Activated T-helper 9 cell treated with anti-CD3 and anti-CD28 coated beads, Interleukin-2, amount 50 U/mL, for 16 hours (primary cell): Measurements from ENCODE around the gene ARHGAP33.
"Not testable (repeated sequence)": the region's sequence is repeated elsewhere in the genome, so short reads cannot be mapped to it uniquely, and the experiment has no call there.

Source experiments
- DNase-seq: peaks from one replicate; pipeline ENCODE4 v3.0.0-alpha.2; 2020; ENCODE audit warnings: low read depth

The ARHGAP33 gene

GRCh38 chr19:35780717-35781116, 5.4 kb downstream of the ARHGAP33 start:
- DNase-seq: no peak

GRCh38 chr19:35781650-35782049, 6.3 kb downstream of the ARHGAP33 start:
- no peak for DNase-seq

DNA sequence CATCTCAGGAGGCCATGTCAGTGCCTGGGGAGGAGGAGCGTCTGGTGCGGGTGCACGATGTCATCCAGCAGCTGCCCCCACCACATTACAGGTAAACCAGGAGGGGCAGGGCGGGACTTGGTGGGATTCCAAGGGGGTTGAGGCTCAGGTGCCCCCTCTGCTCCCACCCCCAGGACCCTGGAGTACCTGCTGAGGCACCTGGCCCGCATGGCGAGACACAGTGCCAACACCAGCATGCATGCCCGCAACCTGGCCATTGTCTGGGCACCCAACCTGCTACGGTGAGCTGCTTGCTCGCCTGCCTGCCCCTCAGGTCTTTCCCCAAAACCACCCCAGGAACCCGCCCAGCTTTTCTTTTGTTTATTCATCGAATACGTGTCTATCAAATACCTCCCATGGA, 7.2 kb downstream of the ARHGAP33 start:
- no peak for DNase-seq

- no peak for DNase-seq
Observed at GRCh38 chr19:35783469-35784434, 8.4 kb downstream of the ARHGAP33 start.

DNA sequence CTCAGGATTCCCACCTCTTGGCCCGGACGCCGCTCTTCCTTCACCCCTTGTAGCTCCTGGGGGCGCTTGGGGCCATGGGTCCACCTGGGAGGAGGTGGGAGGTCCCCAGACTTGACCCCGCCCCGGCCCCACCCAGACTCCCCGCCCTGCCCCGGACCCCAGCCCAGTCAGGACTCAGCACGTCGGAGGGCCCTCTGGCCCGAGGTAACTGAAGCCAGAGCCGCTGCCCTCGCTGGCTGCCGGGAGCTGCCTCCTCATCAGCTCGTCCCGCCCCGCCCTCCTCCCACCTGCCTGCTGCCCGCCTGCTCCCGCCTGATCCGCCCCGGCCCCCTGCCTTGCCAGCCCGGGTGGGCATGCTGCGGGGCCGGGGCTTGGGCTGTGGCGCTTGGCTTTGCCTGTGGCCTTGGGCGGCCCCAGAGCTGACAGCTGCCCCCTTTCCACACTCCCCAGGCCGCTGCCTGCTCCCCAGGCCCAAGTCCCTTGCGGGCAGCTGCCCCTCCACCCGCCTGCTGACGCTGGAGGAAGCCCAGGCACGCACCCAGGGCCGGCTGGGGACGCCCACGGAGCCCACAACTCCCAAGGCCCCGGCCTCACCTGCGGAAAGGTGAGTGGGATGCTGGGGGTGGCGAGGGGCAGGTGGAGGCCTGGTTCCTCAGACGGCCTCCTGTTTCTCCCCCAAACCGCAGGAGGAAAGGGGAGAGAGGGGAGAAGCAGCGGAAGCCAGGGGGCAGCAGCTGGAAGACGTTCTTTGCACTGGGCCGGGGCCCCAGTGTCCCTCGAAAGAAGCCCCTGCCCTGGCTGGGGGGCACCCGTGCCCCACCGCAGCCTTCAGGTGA, 9.4 kb downstream of the ARHGAP33 start:
- DNase-seq: no peak

- DNase-seq: no peak
Observed at GRCh38 chr19:35785339-35785627, 9.9 kb downstream of the ARHGAP33 start.

DNA sequence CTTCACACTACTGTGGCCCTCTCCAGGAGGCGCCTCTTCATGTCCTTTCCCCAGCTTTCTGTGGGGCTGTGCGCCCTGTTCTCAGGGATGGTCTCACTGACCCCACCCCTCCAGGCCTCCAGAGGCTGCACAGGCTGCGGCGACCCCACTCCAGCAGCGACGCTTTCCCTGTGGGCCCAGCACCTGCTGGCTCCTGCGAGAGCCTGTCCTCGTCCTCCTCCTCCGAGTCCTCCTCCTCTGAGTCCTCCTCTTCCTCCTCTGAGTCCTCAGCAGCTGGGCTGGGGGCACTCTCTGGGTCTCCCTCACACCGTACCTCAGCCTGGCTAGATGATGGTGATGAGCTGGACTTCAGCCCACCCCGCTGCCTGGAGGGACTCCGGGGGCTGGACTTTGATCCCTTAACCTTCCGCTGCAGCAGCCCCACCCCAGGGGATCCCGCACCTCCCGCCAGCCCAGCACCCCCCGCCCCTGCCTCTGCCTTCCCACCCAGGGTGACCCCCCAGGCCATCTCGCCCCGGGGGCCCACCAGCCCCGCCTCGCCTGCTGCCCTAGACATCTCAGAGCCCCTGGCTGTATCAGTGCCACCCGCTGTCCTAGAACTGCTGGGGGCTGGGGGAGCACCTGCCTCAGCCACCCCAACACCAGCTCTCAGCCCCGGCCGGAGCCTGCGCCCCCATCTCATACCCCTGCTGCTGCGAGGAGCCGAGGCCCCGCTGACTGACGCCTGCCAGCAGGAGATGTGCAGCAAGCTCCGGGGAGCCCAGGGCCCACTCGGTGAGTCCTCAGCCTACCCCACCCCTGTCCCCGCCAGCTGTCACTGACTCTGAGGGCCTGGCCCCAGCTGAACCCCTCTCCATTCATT, 11.2 kb downstream of the ARHGAP33 start:
- DNase-seq: no peak

GRCh38 chr19:35787227-35787799, 11.9 kb downstream of the ARHGAP33 start:
- no peak for DNase-seq

DNA sequence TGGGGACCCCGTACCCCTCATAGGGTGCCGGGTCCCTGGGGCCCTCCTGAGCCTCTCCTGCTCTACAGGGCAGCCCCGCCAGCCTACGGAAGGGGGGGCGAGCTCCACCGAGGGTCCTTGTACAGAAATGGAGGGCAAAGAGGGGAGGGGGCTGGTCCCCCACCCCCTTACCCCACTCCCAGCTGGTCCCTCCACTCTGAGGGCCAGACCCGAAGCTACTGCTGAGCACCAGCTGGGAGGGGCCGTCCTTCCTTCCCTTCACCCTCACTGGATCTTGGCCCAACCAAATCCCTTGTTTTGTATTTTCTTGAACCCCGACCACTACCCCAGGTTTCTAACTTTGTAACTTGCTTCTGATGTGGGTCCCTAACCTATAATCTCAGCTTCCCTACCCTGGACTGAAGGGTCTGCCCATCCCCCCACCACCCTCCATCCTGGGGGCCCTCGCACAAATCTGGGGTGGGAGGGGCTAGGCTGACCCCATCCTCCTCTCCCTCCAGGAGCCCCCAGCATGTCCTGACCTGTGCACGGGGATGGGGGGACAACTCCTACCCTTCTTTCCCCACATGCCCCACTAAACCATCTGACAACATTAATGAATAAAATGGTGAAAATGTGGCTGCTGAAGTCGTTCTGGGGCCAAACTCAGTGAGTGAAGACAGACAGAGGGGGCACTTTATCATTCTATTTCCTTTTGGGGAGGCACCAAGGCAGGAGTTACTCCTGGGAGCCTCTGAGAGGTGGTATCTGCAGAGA, 13.0 kb downstream of the ARHGAP33 start:
- DNase-seq: no peak

DNA sequence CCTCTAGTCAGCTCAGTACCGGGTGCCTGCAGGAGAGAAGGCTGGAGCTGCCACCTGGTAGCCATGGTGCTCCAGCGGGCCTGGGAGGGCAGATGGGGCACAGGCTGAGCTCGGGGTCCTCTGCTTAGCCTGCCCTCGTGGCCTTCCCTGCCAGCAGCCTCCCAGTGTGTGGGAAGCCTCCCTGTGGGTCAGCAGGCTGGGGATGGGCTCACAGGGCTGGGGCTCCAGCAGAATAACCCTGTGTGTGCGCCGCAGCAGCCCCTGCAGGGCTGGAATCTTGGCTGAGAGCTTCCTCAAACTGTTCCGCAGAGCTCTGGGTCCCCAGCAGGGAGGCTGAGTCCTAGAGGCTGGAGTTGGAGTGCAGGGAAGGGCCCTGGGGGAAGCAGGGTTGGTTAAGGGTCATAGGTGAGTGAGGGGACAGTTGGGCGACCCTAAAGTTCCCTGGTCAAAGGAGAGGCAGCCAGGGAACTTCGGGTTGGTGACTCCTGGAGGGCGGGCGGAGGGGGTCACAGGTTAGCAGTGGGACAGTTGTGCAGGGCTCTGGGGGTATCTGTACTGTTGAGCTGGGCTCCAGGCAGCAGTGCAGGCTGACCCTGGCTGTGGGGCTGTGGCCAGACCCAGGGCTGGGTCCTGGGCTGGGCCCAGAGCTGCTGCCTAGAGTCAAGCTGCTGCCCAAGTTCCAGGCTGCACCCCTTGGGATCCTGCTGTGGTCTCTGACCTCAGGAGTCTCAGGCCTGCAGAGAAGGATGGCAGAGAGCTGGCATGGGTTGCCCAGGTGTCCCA, 14.0 kb downstream of the ARHGAP33 start:
- no peak for DNase-seq

GRCh38 chr19:35789978-35790944, 14.9 kb downstream of the ARHGAP33 start:
- DNase-seq: no peak

- DNase-seq: no peak
Observed at GRCh38 chr19:35790981-35791813, 15.8 kb downstream of the ARHGAP33 start.

- DNase-seq: no peak
Observed at GRCh38 chr19:35791814-35792279, 16.5 kb downstream of the ARHGAP33 start.

DNA sequence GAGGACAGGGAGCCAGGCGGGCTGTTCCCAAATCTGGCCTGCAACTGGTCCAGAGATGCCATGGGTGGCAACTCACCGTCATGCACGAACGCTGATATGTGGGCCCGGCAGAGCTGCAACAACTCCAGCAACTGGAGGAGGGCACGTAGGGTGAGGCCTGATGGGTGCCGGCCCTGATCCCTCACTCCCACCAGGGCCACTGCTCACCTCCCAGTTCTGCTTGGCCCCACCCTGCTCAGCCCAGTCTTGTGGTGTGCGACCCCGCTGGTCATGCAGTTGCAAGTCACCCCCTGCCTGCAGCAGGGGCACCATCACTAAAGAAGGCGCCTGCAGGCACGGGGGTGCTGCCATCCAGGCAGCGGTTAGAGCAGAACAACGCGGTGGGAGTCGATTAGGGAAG, 16.9 kb downstream of the ARHGAP33 start:
- DNase-seq: no peak

DNA sequence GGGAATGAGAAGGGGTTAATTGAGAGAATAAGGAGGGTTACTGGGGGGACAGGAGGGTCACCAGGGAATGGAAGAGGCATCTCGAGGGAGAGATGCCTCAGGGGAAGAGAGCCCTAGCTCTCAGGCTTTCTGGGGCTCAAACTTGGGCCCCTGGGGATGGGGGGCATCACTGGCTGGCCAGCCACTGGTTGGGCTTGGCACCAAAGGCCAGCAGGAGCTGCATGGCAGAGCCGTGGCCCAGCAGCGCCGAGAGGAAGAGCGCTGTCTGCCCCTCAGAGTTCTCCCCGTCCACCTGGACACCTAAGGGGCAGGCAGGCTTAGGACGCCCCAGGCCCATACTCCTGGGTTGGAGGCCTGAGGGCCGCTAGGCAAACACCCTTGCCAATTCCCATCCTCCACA, 17.5 kb downstream of the ARHGAP33 start:
- no peak for DNase-seq

DNA sequence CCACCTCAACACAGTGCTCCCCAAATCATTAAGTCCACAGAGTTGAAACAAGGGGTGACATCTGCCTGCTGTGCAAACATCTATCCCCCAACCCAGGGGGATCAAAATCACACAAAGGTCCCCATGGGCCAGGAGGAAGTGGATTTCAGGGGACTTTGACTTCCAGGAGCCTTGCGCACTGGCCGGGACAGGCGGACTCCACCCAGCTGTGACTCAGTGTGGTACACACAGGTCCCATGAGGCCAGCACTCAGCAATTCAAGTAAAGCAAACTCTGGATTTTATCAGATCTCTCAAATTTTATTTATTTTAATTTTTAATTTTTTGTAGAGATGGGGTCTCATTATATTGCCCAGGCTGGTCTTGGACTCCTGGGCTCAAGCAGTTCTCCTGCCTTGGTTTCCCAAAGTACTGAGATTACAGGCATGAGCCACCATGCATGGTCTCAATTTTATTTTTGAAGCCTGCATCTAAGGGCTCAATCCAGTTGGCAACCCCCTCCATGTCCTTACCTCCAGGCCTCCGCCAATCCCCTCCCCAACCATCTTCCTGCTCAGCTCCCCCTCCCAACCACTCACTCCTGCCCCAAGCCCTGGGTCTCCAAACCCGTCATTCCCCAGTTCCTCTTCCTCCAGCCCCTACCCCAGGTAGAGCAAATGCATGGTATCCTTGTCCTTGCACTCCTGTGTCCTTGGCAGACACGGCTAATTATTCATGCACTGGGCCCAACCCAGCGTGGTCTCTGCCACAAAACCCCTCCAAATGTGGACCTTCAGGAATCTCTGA, 18.2 kb downstream of the ARHGAP33 start:
- no peak for DNase-seq

DNA sequence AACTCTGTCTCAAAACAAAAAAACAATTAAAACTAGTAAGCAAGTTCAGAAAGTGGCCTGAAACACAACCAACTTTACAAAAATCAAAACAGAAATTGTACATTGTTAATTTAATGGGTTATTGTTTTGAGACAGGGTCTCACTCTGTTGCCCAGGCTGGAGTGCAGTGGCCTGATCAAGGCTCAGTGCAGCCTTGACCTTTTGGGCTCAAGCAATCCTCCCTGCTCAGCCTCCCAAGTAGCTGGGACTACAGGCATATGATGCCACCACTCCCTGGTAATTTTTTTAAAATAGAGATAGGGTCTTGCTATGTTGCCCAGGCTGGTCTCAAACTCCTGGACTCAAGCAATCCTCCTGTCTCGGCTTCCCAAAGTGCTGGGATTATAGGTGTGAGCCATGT, 20.2 kb downstream of the ARHGAP33 start:
- not testable (repeated sequence) for DNase-seq
